22Rv1 (cell line): ENCODE data around the gene HRH3.

Source experiments
- CTCF ChIP-seq: fragments of 450-650 bp; IDR thresholded peaks from 2 replicates; pipeline ENCODE4 v1.5.1; 2017; ENCODE audit warnings: mild to moderate bottlenecking
- ZFX ChIP-seq: fragments of 450-650 bp; IDR thresholded peaks from 2 replicates; pipeline ENCODE4 v1.6.1; 2017; ENCODE audit warnings: antibody characterized with exemption, borderline replicate concordance

DNA sequence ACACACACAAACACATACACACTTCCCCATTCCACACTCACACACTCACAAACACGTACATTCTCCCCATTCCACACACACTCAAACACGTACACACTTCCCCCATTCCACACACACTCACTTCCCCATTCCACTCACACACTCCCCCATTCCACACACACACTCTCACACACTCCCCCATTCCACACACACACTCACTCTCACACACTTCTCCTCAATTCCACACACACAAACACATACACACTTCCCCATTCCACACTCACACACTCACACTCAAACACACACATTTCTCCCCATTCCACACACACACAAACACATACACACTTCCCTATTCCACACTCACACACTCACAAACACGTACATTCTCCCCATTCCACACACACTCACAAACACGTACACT is 9.6 kb upstream of the HRH3 start:
- TF ChIP-seq CTCF (no peak), ZFX (no peak)
